D721Med (cell line): Measurements from ENCODE around the gene MYORG.

ENCODE experiments used
- DNase-seq: peaks from one replicate; pipeline ENCODE4 v3.0.0; 2011; ENCODE audit warnings: low spot score; ENCODE audit not compliant: insufficient read length
- FAIRE-seq: peaks from 2 replicates; lab custom pipeline; 2011; peaks lifted over from hg19 to GRCh38; lab: Jason Lieb, UNC
- TF ChIP-seq, protein P1 (sequence below): IDR thresholded peaks from 2 replicates; pipeline ENCODE4 v1.5.1; 2012; ENCODE audit warnings: mild to moderate bottlenecking, control low read depth; ENCODE audit not compliant: insufficient read depth; ENCODE audit errors: missing control alignments

Gene MYORG

DNA sequence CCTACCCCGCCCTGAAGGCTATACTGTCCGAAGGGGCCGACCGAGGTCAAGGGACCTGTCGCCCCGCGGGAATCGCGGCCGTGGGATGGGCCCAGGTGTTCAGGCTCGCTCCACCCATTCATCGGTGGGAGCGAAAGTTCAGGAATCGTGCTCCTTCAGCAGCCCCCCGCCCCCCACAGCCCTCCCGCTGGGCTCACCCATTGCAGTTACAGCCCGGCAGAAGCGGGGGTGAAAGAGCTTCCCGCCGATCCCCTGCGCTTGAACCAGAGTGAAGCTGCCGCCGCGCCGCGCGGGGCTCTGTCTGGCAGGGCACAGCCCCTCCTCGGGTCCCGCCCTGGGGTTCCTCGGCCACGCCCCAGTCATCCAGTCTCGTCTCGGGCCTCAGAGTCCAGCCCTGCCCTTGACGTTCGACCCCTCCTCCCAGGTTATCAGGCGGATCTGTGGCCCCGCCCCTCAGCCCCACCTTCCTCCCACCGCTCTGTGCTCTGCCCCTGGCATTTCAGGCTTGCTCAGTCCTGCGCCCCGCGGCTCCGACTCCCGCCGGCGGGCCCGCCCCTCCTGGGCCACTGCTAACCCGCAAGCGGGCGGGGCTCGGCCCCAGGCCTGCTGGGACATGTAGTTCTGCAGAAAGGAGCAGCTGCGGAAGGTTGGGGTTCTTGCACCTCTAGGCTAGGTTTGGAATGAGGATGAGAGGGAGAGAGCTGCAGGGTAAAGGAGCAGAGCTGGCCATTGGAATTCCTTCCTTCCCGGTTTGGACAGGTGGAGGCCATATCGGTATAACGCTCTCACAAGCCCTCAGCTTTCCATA, at the start of gene MYORG:
Gene MYORG, minus strand, starts transcription at position 303 of the 808 bp plus-strand sequence. CDS start 3,955 bp downstream, outside the sequence.
- DNase-seq, result peak; percentile 99
- TF ChIP-seq, protein P1, sequence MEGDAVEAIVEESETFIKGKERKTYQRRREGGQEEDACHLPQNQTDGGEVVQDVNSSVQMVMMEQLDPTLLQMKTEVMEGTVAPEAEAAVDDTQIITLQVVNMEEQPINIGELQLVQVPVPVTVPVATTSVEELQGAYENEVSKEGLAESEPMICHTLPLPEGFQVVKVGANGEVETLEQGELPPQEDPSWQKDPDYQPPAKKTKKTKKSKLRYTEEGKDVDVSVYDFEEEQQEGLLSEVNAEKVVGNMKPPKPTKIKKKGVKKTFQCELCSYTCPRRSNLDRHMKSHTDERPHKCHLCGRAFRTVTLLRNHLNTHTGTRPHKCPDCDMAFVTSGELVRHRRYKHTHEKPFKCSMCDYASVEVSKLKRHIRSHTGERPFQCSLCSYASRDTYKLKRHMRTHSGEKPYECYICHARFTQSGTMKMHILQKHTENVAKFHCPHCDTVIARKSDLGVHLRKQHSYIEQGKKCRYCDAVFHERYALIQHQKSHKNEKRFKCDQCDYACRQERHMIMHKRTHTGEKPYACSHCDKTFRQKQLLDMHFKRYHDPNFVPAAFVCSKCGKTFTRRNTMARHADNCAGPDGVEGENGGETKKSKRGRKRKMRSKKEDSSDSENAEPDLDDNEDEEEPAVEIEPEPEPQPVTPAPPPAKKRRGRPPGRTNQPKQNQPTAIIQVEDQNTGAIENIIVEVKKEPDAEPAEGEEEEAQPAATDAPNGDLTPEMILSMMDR, result no peak
- FAIRE-seq, result no peak

DNA sequence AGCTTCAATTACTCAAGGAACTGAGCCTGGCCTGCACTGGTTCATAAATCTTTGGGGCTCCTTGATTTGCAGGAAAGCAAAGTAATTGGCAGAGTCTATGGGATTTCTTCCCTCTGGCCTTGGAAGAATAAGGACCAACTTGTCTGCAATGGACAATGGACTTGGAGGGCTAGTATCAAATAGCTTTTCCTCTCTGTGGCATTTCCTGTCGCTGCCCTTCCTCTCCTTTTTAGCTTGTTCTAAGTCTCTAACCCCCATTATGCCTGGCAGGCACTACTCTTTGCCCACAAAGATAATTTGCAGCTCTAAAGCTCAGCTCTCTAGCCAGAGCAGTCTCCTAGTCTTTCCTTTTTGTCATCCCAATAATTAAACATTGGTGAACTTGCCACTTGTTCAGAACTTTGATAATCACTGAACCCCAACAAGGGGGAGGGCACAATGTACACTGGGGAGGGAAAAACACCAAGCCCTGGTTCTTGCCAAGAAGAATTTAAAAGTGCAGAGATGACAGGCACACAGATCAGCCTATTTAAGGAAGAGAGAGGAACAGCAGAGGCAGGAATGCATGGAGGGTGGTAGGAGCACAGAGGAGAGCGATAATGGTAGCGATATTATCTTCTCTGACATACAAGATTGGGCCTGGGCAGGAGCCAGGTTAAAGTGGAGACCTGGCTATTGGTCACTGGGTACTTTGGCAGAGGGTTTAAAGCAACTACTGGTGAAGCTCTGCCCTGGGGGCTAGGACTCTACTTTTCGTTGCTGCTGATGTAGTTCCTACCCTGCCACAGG, 43.2 kb upstream of the MYORG start:
- no peak for FAIRE-seq
- DNase-seq, result no peak
- TF ChIP-seq, protein P1, result no peak

DNA sequence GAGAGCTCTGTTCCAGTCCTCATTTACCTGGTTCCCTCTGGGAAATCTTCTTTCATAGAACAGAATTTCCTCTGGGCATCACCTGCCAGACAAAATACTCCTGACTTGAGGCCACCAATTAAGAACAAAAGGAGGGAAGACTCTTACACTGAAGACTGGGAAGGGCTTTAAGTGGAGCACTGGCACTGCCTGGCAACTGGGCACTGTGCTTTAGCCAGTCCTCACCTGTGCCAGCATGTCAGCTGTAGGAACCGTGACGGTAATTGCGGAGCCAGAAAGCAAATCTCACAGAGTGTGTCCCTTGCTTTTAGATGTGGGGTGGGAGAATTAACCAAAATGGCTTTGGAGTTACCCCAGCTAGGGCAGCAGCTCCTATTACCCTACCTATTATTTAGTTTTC, 41.0 kb upstream of the MYORG start:
- TF ChIP-seq, protein P1, result no peak
- no peak for FAIRE-seq
- DNase-seq, result no peak

DNA sequence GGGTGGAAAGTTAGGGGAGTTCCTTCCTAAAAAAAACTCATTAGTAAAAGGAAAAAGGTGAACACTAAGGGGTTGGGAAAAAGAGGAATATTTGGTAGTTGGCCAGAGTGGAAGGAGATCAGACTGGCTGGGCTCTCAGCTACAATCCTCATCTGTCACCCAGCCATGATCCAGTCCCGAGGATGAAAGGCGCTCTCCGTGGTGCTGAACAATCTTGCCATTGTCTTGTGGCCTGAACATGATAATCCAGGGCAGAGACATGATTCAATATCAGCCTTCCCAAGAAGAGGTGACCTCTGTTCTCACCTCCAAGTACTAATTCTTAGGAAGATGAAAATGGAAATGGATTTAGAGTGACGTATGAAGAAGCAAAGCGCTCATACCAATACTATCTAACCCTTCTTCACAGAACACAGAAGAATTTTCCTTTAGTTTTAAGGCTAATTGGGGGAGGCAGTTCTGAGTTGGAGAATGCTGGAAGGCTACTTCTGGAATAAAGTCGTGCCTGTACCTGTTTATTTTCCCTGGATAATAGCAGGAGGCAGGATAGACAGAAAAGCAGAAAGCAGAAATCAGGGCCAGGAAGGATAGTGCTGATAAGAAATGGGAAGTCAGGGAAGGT, 36.6 kb upstream of the MYORG start:
- TF ChIP-seq, protein P1, result no peak
- FAIRE-seq (no peak), DNase-seq (no peak)

DNA sequence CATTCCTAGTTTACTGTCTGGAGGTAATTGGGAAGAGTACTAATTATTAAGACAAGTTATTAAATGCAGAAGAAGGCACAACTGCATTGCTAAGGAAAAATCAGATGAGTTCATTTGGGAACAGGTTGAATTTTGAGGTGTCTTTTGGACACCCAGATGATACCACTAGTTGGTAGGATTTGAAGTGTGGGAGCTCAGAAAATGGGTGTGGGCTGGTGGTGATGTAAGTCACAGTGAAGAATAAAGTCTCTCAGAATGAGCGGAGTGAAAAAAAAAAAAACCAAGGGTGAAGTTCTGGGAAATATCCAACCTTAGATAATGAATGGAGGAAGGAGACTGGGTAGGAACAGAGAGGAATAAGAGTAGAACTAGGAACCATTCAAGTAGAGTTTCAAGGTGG, 35.6 kb upstream of the MYORG start:
- DNase-seq (no peak), FAIRE-seq (no peak)
- TF ChIP-seq, protein P1, result no peak

DNA sequence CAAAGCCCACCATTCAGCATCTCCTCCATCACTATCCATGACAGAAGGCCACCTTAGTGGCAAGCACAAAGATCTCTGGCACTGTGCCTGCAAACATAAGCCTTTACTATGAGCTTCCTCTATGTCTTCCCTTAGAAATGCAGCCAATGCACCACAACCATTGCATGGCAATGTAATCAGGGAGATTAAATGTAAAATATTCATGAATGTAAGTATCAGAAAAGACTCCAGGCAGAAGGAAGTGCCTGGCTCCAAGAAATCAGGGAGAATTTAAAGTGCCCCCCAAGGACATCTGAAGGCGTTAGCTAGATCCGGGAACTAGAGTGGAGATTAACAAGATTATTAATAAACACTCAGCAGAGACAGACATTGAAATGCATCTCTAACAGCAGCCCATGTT, 32.5 kb upstream of the MYORG start:
- FAIRE-seq (no peak), DNase-seq (no peak)
- TF ChIP-seq, protein P1, result no peak
